ENCODE data around the gene DNER.
A peak's percentile ranks its signal among the peaks of the same experiment; 100 is the strongest.
"Not testable (repeated sequence)": the region's sequence is repeated elsewhere in the genome, so short reads cannot be mapped to it uniquely, and the experiment has no call there.

The DNER gene

DNA sequence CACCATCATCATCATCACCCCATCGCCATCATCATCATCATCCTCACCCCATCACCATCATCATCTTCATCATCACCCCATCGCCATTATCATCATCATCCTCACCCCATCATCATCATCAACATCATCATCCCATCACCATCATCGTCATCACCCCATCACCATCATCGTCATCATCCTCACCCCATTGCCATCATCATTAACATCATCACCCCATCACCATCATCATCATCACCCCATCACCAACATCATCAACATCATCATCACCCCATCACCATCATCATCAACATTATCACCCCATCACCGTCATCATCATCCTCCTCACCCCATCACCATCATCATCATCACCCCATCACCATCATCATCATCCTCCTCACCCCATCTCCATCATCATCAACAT, 151.0 kb downstream of the DNER start:
- DNase-seq: no peak

DNA sequence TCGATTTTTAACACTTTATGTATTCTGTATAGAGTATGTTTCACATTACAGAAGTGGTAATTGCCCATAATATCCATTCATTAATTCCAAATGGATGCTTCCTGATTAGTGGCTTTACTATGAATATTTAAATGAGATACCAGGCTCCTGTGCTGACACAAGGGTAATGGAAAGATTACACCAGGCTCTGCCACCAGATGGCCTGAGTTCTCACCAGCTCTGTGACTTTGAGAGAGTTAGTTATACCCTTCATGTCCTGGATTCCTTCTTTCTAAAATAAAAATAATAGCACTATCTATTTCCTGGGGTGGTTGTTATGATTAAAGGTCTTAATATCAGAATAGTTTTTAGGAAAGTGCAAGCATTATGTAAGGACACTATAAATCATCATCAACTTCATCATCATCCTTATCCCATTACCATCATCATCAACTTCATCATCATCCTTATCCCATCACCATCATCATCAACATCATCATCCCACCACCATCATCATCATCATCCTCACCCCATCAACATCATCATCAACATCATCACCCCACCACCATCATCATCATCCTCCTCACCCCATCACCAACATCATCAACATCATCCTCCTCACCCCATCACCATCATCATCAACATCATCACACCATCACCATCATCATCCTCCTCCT, 151.8 kb downstream of the DNER start:
- DNase-seq: no peak

DNA sequence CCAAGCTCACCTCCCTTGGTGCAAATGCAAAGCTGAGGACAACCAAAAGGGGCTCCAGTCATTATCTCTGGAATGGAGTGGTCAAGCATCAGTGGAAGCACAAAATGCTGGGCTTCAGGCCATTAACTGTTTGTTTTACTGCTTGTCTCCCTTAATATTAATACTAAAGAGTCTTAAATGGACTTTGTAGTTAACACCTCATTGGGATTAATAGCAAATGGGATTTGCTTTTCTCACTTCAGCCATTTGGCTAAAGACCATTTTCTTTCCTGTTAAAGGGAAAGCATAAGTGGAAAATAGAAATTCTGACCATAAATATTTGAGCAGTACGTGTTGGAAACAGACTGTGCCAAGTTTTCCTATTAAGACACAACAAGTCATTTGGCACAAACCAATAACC, 154.4 kb downstream of the DNER start:
- no peak for DNase-seq

DNA sequence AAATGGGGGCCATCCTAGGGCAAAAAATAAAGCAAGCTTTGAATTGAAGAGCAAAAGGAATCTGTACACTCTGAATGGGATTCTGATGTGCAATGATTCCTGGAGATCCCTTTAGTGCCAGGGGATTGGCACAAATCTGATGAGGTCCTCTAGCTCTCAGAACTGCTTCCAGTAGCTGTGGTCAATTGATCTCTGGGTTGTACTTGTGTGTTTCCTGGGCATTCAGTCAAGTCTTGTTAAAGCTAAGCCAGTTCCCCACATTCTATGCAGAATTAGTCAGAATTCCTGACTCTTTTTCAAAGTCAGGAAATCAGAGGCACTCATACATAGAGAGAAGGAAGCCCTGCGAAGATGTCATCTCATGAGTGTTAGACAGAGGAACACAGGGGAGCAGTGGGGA, 161.3 kb downstream of the DNER start:
- DNase-seq: no peak

DNA sequence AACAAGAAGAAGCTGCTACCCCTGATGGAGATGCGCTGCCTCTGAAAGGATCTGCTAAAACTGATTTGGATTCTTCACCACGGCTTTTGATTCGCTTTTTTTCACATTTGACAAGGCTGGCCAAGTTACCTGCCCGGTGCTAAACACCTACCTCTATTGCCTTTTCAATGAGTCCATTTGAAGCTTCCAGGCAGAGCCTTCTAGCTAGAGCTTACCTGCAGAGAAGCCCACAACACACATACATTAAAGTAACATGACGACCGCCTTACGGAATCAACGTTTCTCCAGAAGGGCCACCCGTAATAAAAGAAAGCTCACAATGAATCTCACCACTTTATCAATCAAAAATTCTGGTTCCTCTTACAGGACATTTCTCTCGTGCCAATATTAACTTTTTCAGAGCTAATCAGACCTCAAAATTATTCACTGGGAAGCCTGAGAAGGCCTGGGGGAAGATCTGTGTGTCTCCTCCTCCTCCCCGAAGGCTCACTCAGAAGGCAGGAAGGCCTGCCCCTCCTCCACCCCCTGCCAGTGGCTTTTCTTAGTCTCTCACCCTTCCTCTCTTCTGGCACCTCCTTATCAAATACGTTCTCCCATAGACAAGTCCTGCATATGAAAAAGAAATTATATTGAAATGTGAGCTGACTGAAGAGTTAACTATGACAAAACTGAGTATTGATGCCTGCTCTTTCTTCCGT, 171.0 kb downstream of the DNER start:
- no peak for DNase-seq

DNA sequence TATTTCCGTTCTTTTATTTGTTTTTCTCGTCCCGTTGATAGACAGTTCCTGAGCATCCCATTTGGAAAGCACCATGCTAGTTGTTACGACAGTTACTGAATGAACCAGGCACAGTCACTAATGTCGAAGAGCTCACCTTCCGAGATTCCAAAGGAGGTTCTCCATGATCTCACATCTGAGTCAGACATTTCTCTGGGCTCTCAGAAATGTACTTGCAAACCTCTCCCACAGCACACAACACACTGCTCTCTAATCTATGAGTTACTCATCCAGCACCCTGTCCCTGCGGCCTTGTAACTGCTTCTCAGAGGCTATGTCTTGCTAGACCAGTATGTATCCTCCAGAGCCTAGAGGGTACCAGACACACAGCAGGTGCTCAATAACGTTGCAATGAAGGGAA, 174.7 kb downstream of the DNER start:
- no peak for DNase-seq

DNA sequence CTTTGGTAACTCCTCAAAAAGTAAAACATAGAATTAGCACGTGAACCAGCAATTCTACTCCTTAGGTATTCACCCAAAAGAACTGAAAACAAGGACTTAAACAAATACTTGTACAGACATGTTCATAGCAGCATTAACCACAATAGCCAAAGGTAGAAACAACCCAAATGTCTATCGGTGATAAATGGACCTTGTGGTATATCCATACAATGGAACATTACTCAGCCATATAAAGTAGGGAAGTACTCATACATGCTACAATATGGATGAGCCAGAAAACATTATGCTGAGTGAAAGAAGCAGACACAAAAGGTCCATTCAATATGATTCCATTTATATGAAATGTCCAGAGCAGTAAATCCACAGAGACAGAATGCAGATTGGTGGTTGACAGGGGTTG, 182.8 kb downstream of the DNER start:
- no peak for DNase-seq

DNA sequence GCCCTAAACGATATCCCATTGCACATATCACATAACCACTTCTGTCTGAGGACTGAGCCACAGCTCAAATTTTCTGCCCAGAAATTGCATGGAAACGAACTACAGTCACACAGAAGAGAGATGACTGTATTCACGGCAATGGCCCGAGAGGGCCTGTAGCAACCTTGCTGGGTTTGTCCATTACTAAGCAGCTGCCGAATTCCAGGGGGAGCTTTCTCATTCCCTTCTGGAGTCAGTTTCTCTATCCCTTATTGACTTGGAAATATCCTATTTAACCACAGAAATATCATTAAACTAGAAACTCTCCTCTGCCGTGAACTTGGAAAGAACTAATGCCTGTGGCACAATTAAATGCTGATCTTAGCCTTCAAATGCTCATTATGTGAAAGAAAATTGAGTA, 183.9 kb downstream of the DNER start:
- peak; percentile 27 for DNase-seq

DNA sequence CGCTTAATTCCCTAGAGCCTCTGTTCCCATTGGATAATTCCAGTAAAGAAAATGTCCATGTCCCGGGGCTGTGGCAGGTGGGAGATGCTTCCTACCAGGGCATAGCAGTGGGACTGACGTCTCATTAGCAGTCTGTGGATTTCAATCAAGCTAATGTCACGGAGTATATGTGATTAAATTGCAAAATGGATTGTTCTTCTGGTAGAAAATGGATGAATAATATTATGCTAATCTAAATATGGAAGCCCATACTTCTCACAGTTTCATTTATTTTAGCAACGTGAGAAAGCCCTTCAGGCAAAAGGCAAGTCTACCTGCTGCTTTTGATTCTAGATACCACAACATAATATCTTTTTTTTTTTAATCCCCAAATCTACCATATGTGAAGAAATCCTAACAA, 185.5 kb downstream of the DNER start:
- DNase-seq: no peak

DNA sequence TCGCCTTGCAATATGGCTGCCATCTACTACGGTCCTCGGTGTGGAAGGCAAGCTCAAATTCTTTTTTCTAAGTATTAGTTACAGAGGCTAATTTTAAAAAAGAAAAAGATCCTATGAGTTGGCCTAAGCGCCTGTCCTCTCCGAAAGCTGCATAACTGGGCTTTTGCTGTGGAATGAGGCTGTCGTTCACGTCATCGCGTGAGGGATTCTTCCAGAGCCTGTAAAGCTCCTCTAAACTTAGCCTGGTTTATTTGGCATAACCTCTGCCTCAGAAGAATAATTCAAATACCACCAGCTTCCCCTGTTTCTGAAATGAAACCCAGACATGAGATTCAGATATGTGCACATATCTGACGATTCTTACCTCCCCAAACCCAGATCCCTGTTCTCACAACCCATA, 187.4 kb downstream of the DNER start:
- DNase-seq: no peak

DNA sequence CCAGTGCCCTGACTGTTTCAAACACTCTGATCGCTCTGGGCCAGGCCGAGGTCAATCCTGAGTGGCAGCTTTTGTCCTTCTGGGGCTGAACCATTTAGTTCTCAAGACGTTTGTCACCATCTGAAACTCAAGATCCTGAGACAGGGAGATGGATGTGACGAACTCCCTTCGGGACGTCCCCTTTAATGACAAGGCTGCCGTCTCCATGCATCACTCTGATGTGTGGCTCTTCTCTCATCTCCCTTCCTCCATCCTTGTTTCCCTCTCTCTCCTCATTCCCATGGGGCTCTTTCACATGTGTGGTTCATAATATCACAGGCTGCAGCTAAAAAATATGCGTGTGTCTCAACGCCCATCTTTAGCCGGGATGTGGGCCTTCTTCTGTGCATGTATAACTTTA, 189.6 kb downstream of the DNER start:
- DNase-seq: no peak

DNA sequence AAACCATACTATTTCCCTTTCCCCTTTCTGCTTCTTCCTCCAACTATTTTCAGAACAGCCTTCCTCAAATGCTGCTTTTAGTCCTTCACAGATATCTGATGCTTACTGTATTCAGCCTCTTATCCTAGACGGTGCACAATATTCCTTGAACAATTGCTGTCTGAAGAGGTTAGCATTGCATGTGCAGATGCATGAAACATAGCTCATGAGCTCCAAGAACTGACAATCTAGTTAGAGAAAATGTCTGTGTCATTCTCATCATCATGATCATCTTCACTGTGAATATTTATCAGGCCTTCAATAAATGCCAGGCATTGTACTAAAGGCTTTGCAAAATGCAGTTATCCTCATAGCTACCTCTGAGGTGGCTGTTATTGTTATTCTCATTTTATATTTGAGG, 190.7 kb downstream of the DNER start:
- DNase-seq: no peak

DNA sequence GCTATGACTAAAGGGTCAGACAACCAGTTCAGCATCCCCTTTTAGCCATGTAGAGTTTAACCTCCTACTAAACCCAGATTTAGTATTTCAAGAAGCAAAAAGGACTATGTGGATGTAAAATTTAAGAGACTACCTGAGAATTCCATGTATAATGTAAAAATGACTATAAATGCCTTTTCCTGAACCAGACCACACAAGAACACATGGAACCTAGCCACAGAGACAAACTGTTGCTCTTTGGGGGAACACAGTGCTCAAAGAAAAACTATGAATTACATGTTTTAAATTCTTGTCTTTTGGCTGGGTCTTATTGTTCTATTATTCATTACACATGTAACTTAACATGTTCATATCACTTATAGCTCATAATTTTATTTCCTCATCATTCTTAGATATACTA, 192.8 kb downstream of the DNER start:
- DNase-seq: no peak

DNA sequence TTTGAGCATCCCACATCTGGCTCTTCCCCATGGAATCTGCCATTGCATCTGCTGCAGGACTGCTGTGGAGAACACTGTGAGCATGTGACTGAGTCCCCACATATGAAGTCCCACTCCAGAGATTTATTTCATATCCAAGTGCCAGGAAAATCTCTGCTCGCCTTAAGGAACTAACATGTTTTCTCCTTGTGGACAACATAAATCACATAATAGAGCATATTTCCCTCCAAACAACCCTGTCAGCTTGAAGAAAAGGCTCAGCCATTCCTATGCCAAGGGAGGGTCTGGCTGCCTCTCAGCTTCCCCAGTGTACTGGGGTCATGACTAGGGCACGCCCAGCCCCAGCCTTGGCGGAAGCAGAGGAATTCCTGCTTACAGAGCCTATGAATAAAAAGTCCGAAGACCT, 193.7 kb downstream of the DNER start:
- peak; percentile 87 for DNase-seq

DNA sequence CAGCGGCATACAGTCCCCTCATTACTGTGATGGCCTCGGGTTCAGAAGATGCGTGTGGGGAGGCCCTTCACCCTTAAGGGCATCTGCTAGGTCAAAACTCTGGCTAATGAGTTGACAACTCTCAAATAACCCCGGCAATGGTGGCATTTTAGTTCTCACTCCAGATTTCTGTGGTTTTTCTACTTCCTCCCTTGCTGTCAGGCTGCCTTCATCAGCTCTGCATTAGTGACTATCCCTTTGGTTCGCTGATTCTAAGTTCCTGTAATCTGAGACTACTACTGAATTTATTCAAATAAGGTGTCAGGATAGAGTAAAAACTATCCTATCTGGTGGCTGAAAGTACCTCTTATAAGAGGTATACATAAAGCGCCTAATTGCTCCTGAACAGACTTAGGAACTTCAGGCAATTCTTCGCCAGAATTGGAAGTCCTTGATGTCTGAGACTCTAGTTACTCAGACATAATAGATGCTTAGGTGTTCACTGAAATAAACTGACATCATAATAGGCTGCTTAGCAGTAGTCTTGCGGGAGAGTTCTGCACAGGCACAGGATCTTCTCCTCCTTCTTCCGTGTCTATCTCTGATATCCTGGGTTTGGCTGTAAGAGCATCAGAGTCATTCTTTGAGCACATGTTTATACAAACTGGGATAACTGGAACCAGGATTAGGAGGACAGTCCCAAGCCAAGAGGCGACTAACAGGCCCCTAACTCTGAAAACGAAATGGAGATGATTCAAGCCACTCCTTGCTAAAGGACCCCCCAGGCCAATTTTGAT, 194.5 kb downstream of the DNER start:
- DNase-seq: no peak

DNA sequence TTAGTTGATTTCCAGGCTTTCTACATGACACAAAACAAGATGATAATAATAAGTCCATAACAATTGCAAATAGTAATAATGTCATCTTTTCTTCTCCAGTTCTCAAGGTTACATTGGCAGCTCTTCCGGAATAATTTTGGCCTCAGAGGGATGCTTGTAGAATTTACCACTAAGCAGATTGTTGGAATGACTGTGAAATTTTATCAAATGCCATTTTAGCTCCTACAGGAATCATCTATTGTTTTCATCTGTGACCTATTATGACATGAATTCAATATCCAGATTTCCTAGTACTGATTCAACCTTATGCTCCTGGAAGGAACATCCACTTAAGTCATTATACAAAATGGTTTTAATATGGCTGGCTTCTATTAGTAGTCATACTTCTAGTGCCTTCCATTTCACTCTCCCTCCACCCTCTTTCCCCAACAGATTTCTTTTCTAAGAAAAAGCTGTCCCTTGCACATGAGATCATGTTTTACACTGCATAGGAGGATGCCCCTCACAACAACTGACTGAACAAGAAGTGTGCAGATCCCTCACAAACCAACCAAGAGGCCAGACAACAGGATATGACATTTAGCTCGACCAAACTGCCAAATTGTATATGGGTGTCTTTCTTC, 200.0 kb downstream of the DNER start:
- no peak for DNase-seq

DNA sequence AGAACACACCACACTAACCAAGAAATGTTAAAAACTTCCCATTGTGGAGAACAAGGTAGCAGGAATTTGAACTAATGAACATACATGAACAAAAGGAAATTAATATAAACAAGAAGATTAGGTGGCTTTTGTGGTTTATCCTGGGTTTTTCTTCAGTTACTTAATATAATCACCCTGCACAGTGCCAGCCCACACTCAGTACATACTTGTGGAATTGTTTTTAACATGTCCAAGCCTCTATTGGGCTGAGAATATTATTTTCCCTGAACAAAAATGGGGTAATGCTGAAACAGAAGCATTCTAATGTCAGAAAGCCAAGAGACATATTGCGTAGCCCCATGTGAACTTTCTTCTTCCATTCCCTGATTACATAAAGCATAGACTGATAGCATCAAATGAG, 202.8 kb downstream of the DNER start:
- no peak for DNase-seq

DNA sequence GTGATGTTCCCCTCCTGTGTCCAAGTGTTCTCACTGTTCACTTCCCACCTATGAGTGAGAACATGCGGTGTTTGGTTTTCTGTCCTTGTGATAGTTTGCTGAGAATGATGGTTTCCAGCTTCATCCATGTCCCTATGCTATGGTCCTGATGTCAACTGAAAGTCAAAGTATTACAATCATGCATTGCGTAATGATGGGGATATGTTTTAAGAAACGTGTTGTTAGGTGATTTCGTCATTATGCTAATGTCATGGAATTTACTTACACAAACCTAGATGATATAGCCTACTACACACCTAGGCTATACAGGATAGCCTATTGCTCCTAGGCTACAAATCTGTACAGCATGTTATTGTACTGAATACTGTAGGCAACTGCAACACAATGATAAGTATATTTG, 207.7 kb downstream of the DNER start:
- DNase-seq: not testable (repeated sequence)

DNA sequence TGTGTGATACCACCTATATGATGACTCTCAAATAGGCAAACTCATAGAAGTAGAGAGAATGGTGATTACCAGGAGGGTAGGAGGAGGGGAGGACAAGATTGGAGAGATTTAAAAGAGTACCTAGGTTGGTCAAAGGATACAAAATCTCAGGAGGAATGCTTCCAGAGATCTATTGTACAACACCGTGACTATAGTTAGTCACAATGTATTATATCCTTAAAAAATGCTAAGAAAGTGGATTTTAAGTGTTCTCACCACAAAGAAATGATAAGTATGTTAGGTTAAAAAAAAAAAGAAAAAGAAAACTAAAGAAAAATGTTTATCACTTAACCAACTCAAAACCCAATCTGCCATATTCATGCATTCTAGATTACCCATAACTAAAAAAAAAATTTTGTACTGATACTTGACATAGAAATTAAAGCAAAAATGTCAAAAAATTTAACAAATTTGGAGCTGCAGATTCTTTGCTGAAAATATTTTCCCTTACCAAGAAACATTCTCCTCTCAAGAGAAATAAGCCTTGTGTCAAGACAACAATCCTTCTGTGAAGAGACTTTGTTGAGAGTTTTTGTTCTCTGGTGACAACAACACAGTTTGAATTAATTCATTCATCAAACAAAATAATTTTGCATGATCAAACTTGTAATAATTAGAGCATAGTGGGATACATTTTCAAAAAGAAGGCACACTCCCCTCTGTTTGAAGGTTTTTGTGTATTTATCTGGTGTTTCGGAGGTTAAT, 213.1 kb downstream of the DNER start:
- DNase-seq: no peak

DNA sequence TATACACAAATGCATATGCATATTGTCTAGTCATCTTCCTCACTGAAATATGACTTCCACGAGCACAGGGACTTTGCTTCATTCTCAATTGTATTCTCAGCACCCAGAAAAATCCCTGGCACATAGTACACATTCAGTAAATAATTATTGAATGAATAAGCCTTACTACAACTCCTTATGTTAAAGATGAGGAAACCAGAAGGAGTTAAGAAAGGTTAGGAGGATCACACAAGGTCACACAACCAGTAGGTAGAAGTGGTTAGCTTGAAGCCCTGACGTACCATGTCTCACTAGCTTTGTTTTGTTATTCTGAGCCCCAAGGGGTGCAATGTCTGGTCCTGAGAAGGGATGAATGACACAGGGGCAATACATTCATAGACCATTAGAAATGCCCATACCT, 222.3 kb downstream of the DNER start:
- no peak for DNase-seq

DNA sequence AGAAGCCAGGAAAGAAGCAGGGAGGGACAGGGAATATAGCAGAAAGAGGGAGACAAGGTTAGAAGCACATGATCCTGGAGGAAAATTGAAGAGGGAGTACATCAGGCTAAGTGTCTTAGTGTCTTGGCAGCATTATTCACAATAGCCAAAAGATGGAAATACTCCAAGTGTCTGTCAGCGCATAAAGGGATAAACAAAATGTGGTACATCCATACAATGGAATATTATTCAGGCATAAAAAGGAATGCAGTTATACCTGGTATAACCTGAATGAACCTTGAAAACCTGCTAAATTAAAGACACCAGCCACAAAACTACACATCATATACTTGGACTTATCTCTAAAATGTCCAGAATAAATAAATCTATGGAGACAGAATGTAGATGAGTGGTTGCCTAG, 224.2 kb downstream of the DNER start:
- no peak for DNase-seq

DNA sequence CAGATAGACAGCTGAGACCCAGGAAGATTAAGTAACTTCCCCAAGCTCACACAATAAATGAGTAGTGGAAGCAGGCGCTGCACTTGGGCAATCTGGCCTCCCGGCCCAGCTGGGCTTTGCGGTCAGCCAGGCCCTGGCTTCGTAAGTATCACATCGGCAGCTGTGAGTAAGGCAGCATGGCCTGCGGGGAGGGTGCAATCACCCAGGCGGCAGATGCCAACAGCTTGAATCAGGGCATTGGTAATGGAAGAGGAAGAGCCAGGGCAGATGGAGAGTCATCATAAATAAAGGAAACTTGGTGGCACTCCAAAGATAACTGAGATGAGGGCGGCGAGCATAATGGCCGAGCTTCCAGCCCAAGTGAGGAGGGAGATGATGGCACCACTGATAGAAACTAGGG, 225.3 kb downstream of the DNER start:
- DNase-seq: no peak

DNA sequence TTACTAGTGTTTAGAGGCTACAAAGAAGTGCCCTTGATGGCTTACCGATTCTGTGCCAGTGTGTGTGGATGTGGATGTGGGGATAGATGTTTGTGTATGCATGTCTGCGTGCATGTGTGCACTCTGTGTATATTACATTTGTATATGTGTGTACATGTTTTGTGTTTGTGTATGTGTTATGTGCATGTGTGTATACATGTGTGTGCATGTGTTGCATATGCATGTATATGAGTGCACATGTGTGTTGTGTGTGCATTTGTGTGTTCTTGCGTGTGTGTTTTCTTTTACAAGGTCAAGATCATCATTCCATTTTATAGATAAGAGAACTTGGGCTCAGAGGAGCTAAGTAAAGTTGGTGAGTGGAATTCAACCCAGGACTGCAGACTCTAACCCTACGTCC, 226.1 kb downstream of the DNER start:
- DNase-seq: no peak

Data from right hindlimb (tissue), 1 donor.